Measurements from ENCODE around the gene NOXA1. TPM values are rescaled to one million over a fixed set of nuclear protein-coding genes. Genes with fewer than 3 reads are reported as not detected.
"Not testable (repeated sequence)": the region's sequence is repeated elsewhere in the genome, so short reads cannot be mapped to it uniquely, and the experiment has no call there.

Gene NOXA1
- total RNA-seq, 1 experiment from 2014 or later: not detected

GRCh38 chr9:137398561-137399468 is 24.4 kb upstream of the NOXA1 start:
- in situ Hi-C loops (cut with HindIII; ENCODE audit: low sequenced_read_pairs): no loop called here

GRCh38 chr9:137402746-137403145 is 20.4 kb upstream of the NOXA1 start:
- DNase-seq (ENCODE audit: low spot score): no peak
- in situ Hi-C loops (cut with HindIII; ENCODE audit: low sequenced_read_pairs): no loop called here

More at GRCh38 chr9:137398561-137399468, 24.4 kb upstream of the NOXA1 start:
- no peak for DNase-seq (ENCODE audit: low spot score)

DNA sequence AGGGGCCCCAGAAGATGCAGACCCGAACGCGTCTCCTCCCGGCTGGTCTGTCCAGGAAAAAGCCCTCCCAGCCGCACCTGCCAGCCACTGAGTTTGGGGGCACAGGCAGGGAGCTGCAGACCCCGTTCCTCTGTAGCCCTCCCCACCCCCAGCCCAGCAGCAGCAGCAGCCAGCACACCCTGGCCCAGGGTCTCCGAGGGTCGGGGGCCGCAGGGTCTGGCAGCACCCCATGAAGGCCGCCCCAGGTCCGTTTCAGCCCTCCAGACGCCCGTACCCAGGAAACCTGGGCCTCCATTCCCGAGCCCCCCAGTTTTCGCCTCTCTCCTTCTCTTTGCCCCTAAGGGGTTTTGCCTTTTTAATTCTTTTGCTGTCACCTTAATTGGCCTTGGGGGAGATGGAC is 19.9 kb upstream of the NOXA1 start:
- in situ Hi-C loops (cut with HindIII; ENCODE audit: low sequenced_read_pairs): no loop called here
- DNase-seq (ENCODE audit: low spot score): no peak

DNA sequence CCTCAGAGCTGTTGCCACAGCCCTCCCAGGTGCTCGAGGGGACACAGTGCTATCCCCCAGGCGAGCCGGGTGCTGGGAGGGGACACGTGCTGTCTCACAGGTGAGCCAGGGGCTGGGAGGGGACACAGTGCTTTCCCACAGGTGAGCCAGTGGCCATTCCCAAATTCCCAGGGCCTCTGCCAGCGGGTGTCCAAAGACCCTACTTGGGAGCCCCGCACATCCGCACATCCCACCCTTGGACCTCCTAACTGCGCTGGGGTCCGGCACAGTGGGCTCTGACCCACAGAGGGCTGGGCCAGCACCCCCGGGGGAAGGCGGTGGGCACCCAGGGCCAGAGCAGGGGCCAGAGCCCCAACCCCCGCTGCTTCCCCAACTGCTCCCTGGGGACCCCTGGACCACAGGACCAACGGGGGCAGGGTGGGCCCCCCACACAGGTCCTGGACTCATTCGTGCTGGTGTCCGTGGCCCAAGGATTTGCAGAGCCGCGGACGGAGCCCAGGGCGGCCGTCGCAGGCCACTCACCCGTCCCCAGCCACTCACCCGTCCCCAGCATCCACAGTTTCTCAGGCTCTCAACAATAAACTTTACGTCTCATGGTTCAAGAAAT is 18.1 kb upstream of the NOXA1 start:
- in situ Hi-C loops (cut with HindIII; ENCODE audit: low sequenced_read_pairs): no loop called here

DNA sequence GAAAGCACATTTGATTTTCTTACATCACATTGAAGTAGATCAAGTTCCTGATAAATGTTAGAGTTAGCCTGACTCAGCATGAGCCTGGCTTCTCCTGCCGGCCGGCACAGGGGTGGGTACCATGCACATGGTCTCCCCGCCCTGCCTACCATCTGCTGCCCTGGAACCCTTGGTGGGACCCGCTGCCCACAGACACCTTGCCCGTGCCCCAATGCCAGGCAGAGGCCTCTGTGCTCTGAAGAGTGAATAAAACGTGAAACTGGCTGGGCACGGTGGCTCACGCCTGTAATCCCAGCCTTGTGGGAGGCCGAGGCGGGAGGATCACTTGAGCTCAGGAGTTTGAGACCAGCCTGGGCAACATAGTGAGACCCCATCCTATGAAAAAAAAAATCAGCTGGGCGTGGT is 17.5 kb upstream of the NOXA1 start:
- no peak for DNase-seq (ENCODE audit: low spot score)
- in situ Hi-C loops (cut with HindIII; ENCODE audit: low sequenced_read_pairs): no loop called here

More for the DNA sequence above, 18.1 kb upstream of the NOXA1 start:
- DNase-seq (ENCODE audit: low spot score): no peak

- no peak for DNase-seq (ENCODE audit: low spot score)
- in situ Hi-C loops (cut with HindIII; ENCODE audit: low sequenced_read_pairs): no loop called here
Observed at GRCh38 chr9:137406085-137406760, 17.0 kb upstream of the NOXA1 start.

DNA sequence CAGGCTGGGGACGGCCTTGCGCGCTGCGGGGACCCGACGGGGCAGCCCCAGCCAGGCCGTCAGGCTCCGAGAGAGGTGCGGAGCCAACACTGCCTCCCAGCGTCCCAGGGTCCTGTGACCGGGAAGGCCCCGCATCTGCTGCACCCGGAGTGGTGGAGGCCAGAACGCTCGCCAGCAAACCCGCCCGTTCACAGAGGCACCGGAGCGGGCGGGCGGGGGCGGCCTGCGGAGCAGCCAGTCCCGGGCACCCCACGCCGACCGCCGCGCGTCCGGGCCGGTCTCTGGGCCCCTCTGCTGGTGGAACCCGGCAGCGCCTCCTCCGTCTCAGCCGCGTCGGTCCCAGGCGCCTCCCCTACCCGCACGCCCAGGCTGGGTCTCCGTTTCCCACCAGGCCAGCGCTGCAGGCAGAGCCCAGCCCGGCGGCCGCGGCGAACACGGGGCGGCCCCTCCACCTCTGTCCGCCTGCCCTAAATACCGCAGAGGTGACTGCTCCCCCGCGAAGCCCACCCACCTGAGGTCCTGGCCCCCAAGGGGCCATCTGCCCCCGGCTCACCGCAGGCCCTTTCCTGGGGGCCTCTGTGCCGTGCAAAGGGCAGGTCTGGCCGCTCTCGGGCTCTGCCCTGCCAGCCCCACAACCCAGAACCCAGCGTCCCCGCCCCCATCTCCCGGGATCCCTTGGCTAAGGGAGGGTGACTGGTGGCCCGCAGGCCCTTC is 16.2 kb upstream of the NOXA1 start:
- peak; percentile 25 for DNase-seq (ENCODE audit: low spot score)
- in situ Hi-C loops (cut with HindIII; ENCODE audit: low sequenced_read_pairs): no loop called here

DNA sequence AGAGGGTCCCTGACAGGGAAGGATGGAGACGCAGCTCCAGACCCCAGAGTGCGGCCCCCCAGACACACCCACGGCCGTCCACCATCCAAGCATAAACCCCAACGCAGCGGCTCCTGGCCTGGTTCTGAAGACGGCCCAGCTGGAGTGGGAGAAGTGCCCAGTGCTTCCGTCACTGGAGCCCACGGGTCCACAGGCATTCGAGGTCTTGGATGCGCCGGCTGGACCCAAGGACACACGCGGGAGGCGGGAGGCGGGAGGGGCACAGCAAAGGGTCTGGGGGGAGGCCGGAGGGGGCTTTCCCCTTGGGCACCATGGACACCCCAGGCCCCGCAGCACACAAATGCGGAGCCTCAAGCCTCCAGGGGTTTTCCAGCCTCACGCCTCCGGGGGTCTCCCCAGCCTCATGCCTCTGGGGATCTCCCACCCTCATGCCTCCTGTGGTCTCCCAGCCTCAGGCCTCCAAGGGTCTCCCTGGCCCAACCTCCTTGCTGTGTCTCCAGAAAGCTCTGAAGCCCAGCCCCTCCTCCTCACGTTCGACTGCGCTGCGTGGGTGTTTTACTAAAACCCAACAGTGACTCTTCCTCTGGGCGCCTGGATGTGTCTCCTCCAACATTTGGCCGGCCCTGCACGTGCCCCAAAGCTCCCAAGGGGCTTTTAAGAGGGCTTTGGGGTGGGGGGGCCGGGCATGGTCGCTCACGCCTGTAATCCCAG is 15.4 kb upstream of the NOXA1 start:
- in situ Hi-C loops (cut with HindIII; ENCODE audit: low sequenced_read_pairs): no loop called here
- DNase-seq (ENCODE audit: low spot score): peak; percentile 45

- in situ Hi-C loops (cut with HindIII; ENCODE audit: low sequenced_read_pairs): no loop called here
Observed at GRCh38 chr9:137408651-137409405, 14.4 kb upstream of the NOXA1 start.

GRCh38 chr9:137409515-137409914 is 13.7 kb upstream of the NOXA1 start:
- no peak for DNase-seq (ENCODE audit: low spot score)
- in situ Hi-C loops (cut with HindIII; ENCODE audit: low sequenced_read_pairs): no loop called here

More at GRCh38 chr9:137408651-137409405, 14.4 kb upstream of the NOXA1 start:
- DNase-seq (ENCODE audit: low spot score): no peak

DNA sequence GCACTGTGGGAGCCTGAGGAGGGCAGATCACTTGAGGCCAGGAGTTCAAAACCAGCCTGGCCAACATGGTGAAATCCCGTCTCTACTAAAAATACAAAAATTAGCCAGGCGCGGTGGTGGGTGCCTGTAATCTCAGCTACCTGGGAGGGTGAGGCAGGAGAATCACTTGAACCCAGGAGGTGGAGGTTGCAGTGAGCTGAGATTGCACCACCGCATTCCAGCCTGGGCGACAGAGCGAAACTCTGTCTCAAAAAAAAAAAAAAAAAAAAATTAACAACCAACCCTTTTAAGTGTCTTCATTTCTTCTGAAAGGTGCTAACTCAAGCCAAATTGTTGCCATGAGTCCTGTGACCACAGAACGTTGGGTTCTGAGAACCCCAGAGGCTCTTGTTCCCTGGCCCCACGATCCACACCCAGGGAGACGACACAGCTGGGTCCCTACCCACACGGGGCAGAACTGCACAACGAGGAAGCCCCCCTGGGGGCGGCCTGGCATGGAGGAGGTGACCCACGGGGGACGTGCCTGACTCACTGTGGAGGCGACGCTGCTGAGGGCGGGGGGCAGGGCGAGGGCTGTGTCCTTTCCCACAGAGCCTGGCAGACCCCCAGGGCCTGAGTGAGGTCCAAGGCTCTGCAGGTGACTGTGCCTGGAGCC is 12.8 kb upstream of the NOXA1 start:
- in situ Hi-C loops (cut with HindIII; ENCODE audit: low sequenced_read_pairs): loop anchor here (10.0 kb wide), 1 partner anchor 96 kb away; no protein-coding TSS in a partner anchor
- not testable (repeated sequence) for DNase-seq (ENCODE audit: low spot score)

DNA sequence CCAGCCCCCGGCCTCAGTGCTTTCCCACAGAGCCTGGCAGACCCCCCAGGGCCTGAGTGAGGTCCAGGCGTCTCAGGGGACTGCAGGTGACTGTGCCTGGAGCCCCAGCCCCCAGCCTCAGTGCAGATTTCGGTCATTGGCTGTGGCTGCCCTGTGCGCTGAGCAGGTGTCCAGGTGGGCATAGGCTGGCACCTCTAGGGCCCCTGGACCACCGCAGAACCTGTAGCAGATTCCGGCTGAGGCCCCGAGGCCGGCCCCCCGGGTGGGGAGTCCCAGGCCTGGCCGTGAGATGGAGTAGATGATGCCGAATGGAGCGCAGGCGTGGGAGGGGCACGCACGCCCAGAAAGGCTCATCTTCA is 12.3 kb upstream of the NOXA1 start:
- in situ Hi-C loops (cut with HindIII; ENCODE audit: low sequenced_read_pairs): loop anchor here (10.0 kb wide), 1 partner anchor 96 kb away; no protein-coding TSS in a partner anchor
- DNase-seq (ENCODE audit: low spot score): no peak

DNA sequence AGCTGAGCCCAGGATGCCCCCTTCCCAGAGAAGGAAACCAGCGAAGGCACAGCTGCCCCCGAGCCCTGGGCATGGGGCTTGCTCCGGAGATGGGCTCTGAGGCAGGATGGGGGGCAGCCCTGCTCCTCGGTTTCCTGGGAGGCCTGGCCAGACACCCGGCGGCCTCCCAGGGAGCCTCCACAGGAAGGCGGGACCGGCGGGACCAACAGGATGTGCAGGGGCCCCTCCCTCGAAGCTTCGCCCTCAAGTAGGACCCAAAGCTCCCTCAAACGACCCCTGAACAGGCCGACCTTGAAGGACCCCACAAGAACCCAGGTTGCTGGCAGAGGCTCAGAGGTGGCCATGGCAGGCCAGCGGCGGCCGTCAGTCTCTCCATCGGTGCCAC is 11.9 kb upstream of the NOXA1 start:
- in situ Hi-C loops (cut with HindIII; ENCODE audit: low sequenced_read_pairs): loop anchor here (10.0 kb wide), 1 partner anchor 96 kb away; no protein-coding TSS in a partner anchor
- DNase-seq (ENCODE audit: low spot score): no peak

DNA sequence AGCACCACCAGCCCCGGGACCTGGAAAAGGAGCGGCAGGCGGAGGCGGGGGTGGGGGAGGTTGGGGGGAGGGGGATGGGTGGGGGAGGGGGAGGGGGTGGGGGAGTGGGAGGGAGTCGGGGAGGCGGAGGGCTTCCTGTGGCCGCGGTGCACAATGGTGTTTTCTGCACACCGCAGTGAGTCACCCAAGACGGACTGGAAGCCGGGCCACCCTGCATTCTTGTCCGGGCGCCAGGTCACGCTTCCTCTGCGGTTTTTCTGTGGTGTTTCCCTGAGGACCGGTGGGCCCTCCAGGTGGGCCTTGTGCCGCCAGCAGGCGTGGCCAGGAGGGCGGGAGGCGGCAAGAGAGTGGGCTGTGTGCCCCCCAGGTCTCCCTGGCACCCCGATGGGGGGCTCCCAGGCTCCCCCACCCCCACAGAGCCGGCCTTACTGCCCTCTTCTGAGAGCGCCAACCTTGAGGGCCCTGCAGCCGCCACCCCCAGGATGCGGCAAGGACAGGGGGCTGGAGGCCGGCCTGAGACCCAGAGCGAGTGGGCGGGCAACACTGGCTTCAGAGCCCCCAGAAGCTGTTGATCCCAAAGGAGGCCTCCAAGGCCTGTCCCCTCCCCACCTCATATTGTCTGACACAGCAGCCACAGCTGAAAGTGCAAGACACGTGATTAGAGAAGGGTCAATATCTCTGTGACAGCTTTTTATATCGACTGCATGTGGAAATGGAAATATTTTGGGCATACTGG is 11.4 kb upstream of the NOXA1 start:
- DNase-seq (ENCODE audit: low spot score): no peak
- in situ Hi-C loops (cut with HindIII; ENCODE audit: low sequenced_read_pairs): loop anchor here (10.0 kb wide), 1 partner anchor 97 kb away; no protein-coding TSS in a partner anchor

- no peak for DNase-seq (ENCODE audit: low spot score)
- in situ Hi-C loops (cut with HindIII; ENCODE audit: low sequenced_read_pairs): loop anchor here (10.0 kb wide), 1 partner anchor 98 kb away; no protein-coding TSS in a partner anchor
Observed at GRCh38 chr9:137412431-137412830, 10.8 kb upstream of the NOXA1 start.

DNA sequence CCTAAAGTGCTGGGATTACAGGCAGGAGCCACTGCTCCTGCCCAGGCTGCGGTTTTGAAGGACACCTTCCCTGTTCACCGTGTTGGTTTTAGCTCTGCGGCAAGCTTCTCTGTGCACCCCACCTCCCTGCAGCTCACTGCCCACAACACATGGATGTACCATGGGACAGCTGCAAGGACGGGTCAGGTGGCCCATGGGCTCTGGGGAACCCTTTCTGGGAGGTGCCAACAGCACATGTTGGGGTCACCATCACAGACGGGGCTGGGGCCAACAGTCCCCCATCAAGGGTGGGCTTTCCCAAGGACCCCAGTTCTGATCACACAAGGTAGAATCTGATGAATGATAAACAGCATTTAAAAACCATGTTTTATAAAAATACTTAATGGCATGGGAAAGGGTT is 7.7 kb upstream of the NOXA1 start:
- in situ Hi-C loops (cut with HindIII; ENCODE audit: low sequenced_read_pairs): loop anchor here (10.0 kb wide), 1 partner anchor 101 kb away; no protein-coding TSS in a partner anchor
- DNase-seq (ENCODE audit: low spot score): no peak

Data from G401 (cell line).